Stomach (tissue), 9 donors: ENCODE measurements around the gene CNBD2. TPM values are rescaled to one million over a fixed set of nuclear protein-coding genes. Genes with fewer than 3 reads are reported as not detected.
"Not testable (repeated sequence)": the region's sequence is repeated elsewhere in the genome, so short reads cannot be mapped to it uniquely, and the experiment has no call there.

Experiments used
- DNase-seq, 2 donors: peaks; one replicate each; pipeline versions ENCODE4 v3.0.0 to v3.0.0-alpha.2; 2013 to 2019
- H3K27ac ChIP-seq, 5 donors: fragments of 200-600 bp in 4 of 5; sonication (generic) in 4 of 5; one replicate each; pipeline ENCODE4 v1.5.1; 2013 to 2019; ENCODE audit warnings: mild to moderate bottlenecking in 1 of 5, moderate library complexity in 1 of 5
- H3K27me3 ChIP-seq, 3 donors: fragments of 200-600 bp; sonication (generic); one replicate each; pipeline ENCODE4 v1.5.1; 2017 to 2019; ENCODE audit warnings: mixed run types in 1 of 3
- H3K36me3 ChIP-seq, 4 donors: fragments of 200-600 bp; sonication (generic); 1 replicate in 3 of 4; 2 replicates in 1 of 4; pipeline ENCODE4 v1.5.1; 2016 to 2019
- H3K4me1 ChIP-seq, 4 donors: fragments of 200-600 bp; sonication (generic); one replicate each; pipeline ENCODE4 v1.5.1; 2016 to 2019
- H3K4me3 ChIP-seq, 4 donors: fragments of 200-600 bp; sonication (generic) in 3 of 4; one replicate each; pipeline ENCODE4 v1.5.1; 2016 to 2019; ENCODE audit warnings: mild to moderate bottlenecking in 1 of 4
- H3K9me3 ChIP-seq, 4 donors: fragments of 200-600 bp; sonication (generic); one replicate each; pipeline ENCODE4 v1.5.1; 2016 to 2019
- EP300 ChIP-seq: sonication (generic); formaldehyde crosslinking; IDR thresholded peaks from one replicate; pipeline ENCODE4 v1.6.1; 2017; ENCODE audit warnings: antibody characterized with exemption
- POLR2A ChIP-seq, 4 donors: fragments of 450-650 bp; IDR thresholded peaks; one replicate each; pipeline ENCODE4 v1.6.1; 2016; ENCODE audit warnings: antibody characterized with exemption in 4 of 4, control low read depth in 2 of 4, mild to moderate bottlenecking in 1 of 4, moderate library complexity in 1 of 4
- POLR2AphosphoS5 ChIP-seq, 3 donors: sonication (generic); formaldehyde crosslinking; IDR thresholded peaks; one replicate each; pipeline ENCODE4 v1.6.1; 2016; ENCODE audit warnings: antibody characterized with exemption in 3 of 3
- WGBS, 5 donors: extraction: QIAGEN DNeasy Blood & Tissue Kit in 3 of 5; methylation state at CpG; one replicate each; pipeline versions ENCODE4 v1.1.5 to v1.1.7; 2013 to 2018; 5-methylcytosine and 5-hydroxymethylcytosine counted together
- intact Hi-C: fragments of 100-400 bp; cut with DNase I; formaldehyde crosslinking; loops from one replicate; pipeline ENCODE4 v1.15.1; 2023; ENCODE audit warnings: low total_unique reads
- polyA plus RNA-seq, 3 donors: library from polyadenylated mRNA; stranded (reverse); fragments of 200-250 nt; gene quantifications; one replicate each; pipeline ENCODE4 v1.2.3, GENCODE V29; 2013
- total RNA-seq, 5 donors: library from RNA; depleted of rRNA; stranded (reverse); fragments of >200 nt; gene quantifications; one replicate each; pipeline versions ENCODE4 v1.1.0 to v1.2.3, GENCODE V29; 2014 to 2016
- TF ChIP-seq, protein P1 (sequence below), 7 experiments: fragments of 450-650 bp in 4 of 7; fragments of 200-600 bp in 3 of 7; sonication (generic) in 3 of 7; IDR thresholded peaks; one replicate each; pipeline ENCODE4 v1.5.1; 2016 to 2019; ENCODE audit warnings: antibody characterized with exemption in 7 of 7, control low read depth in 2 of 7, mild to moderate bottlenecking in 1 of 7
- donor health status: healthy with polysubstance abuse.
- donor health status: Bipolar disorder and iron deficiency.
- donor health status: healthy.

The CNBD2 gene
- total and polyA plus RNA-seq, 8 donors = 1.8 to 66.0 (median 8.8) TPM; not detected in 1

DNA sequence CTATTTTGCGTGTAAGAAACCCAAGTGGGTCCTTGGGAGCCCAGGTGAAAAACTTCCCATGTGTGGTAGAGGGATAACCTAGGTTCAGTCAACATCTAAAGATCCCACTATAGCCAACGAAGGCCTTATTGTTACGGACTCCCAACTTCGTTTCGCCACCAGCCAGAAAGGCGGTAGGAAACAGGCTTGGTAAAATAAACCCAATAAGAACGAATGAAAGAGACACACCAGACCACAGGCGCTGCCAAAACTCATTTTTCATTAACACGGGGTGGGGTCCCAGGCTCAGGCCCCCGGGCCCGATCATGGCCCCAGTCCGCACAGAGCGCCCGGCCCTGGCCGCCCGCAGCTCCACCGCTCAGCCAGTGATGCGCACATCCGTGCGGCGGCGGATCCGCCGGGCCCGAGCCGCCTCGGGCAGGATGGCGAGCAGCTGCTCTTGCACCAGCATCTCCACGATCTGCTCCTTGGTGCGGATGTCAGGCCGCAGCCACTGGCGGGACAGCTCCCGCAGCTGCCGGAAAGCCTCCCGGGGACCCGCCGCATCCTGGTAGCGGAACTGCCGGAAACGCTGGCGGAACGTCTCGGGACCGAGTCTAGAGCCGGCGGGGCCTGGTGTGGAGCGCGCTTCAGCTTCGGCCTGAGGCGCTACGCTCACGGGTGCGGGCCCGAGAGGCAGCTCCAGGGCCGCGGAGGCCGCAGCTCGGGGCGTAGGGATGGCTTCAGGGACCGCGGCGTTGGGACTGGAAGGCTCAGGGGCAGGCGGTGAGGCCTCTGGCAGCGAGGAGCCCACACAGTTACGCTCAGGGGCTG is 14.8 kb upstream of the CNBD2 start:
- Histone ChIP-seq H3K27me3 (no peaks in the 10 kb centered on the region), H3K4me1 (peaks cover 23 to 36% (median 32%) of the 10 kb centered on the region in 4 donors), H3K4me3 (peak overlapping the region; percentile 81 to 97 (median 96)), H3K36me3 (peaks cover 0 to 13% (median 8%) of the 10 kb centered on the region in 4 donors), H3K27ac (peak overlapping the region; percentile 97 to 99 (median 98)), H3K9me3 (no peaks in the 10 kb centered on the region)
- whole genome bisulfite sequencing, 5 donors = 0 to 1% (median 1%) methylated on average over 27 to 65 of the region's 65 CpGs
- TF ChIP-seq, protein P1, sequence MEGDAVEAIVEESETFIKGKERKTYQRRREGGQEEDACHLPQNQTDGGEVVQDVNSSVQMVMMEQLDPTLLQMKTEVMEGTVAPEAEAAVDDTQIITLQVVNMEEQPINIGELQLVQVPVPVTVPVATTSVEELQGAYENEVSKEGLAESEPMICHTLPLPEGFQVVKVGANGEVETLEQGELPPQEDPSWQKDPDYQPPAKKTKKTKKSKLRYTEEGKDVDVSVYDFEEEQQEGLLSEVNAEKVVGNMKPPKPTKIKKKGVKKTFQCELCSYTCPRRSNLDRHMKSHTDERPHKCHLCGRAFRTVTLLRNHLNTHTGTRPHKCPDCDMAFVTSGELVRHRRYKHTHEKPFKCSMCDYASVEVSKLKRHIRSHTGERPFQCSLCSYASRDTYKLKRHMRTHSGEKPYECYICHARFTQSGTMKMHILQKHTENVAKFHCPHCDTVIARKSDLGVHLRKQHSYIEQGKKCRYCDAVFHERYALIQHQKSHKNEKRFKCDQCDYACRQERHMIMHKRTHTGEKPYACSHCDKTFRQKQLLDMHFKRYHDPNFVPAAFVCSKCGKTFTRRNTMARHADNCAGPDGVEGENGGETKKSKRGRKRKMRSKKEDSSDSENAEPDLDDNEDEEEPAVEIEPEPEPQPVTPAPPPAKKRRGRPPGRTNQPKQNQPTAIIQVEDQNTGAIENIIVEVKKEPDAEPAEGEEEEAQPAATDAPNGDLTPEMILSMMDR (IDR thresholded peaks at IDR 0.05) = no peak
- TF ChIP-seq POLR2A (IDR thresholded peaks at IDR 0.05) (no peak), EP300 (no peak), POLR2AphosphoS5 (IDR thresholded peaks at IDR 0.05) (peak in 1 of 3 donors; percentile 3)
- DNase-seq = peak; percentile 61 to 79
- intact Hi-C loops = no loop called here

DNA sequence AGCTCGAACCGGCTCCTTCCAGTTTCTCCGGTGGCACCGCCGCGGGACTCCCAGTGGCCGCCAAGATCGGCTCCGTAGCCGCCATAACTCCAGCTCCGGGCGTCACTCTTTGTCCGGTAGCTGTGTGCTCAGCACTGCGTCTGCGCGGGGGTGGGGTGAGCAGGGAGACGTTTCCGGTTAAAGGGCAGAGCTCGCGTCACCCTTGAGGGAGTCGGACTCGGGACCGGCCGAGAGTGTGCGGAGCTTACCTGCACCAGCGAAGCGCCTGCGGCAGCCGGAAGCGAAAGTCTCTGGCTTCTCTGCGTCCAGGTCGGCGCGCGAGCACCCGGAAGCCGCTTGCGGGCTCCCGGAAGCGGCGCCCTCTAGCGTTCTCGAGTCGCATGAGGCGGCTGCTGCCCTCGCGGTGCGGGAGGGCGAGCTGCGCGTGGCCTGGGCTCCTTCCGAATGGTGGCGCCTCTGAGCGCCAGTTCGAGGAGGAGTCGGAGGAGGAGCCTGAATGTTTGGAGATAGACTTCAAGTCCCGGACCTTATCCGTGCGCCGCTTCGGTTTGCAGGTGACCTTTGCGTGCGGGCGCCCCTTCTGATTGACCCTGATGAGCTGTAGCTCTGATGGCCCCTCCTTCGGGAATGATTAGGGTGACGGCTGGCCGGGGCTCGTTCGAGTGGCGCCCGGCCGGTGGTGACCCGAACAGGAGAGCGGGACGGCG is 14.0 kb upstream of the CNBD2 start, which contains the start of gene SCAND1:
Gene SCAND1 (minus strand): TSS at position 303 of the 707 bp plus-strand sequence. CDS start 218 bp downstream, at position 85.
- intact Hi-C loops = no loop called here
- Histone ChIP-seq H3K9me3 (no peaks in the 10 kb centered on the region), H3K36me3 (peaks cover 0 to 6% (median 4%) of the 10 kb centered on the region in 4 donors), H3K27ac (peak within 1 kb of the TSS; percentile 97 to 99 (median 98)), H3K27me3 (no peaks in the 10 kb centered on the region), H3K4me1 (peaks cover 23 to 36% (median 32%) of the 10 kb centered on the region in 4 donors), H3K4me3 (peak within 1 kb of the TSS; percentile 81 to 97 (median 96))
- DNase-seq = peak; percentile 96 to 99
- WGBS, 5 donors = 0 to 1% (median 0%) methylated on average over 18 to 76 of the region's 76 CpGs
- peak; percentile 59 to 93 (median 86) for TF ChIP-seq POLR2AphosphoS5 (IDR thresholded peaks at IDR 0.05)
- no peak for TF ChIP-seq EP300
- TF ChIP-seq, protein P1 (IDR thresholded peaks at IDR 0.05) = peak in 5 of 7 experiments; percentile 91 to 96 (median 95)
- TF ChIP-seq POLR2A (IDR thresholded peaks at IDR 0.05) = peak in 2 of 4 donors; percentile 60 to 66

DNA sequence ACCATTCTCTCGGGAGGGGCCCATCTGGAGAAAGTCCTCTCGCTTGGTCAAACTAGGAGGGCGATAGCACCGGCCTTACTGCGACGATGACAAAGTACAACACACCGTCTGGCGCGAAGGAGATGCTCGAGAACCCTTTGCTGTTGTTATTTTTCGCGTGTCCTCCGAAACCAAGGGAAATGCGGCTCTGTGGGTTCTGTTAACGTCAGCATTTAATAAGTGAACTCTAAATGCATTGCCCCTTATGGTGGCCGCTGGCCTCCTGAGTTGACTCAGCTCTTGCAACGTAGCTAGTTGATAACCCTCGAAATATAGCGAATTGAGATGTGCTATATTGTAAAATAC is 13.5 kb upstream of the CNBD2 start:
- no peaks in the 10 kb centered on the region for H3K27me3 ChIP-seq
- WGBS, 5 donors = 1 to 5% (median 1%) methylated on average over 9 to 19 of the region's 19 CpGs
- peak overlapping the region; percentile 81 to 97 (median 96) for H3K4me3 ChIP-seq
- H3K36me3 ChIP-seq = peaks cover 0 to 6% (median 2%) of the 10 kb centered on the region in 4 donors
- intact Hi-C loops = no loop called here
- TF ChIP-seq, protein P1 (IDR thresholded peaks at IDR 0.05) = no peak
- H3K27ac ChIP-seq = peak overlapping the region; percentile 97 to 99 (median 98)
- H3K4me1 ChIP-seq = peaks cover 23 to 36% (median 32%) of the 10 kb centered on the region in 4 donors
- H3K9me3 ChIP-seq = no peaks in the 10 kb centered on the region
- no peak for DNase-seq

DNA sequence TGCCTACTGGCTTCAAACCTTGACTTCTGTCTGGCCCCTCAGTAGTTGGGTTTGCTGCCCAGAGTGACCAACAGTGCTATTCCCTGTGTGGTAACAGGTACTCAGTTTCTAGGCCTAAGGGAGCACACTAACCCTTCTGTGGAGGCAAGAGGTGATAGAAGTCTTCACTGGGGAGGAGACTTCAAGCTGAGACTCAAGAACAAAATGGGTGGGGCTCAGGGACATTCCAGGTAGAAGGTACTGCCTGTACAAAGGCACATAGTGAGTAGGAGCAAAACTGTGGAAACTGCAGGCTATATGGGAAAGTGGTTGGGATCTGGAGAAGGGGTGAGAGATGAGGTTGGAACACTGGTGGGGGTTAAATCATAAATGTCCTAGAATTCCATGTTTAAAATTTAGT is 11.8 kb upstream of the CNBD2 start:
- Histone ChIP-seq H3K36me3 (peaks cover 0 to 6% (median 2%) of the 10 kb centered on the region in 4 donors), H3K4me1 (peaks cover 23 to 36% (median 31%) of the 10 kb centered on the region in 4 donors), H3K27ac (no peak overlapping the region), H3K27me3 (no peaks in the 10 kb centered on the region), H3K9me3 (no peaks in the 10 kb centered on the region), H3K4me3 (no peak overlapping the region)
- intact Hi-C loops = no loop called here
- TF ChIP-seq, protein P1 (IDR thresholded peaks at IDR 0.05) = no peak
- TF ChIP-seq POLR2AphosphoS5 (IDR thresholded peaks at IDR 0.05) = no peak
- DNase-seq = peak in 1 of 2 donors; percentile 36

DNA sequence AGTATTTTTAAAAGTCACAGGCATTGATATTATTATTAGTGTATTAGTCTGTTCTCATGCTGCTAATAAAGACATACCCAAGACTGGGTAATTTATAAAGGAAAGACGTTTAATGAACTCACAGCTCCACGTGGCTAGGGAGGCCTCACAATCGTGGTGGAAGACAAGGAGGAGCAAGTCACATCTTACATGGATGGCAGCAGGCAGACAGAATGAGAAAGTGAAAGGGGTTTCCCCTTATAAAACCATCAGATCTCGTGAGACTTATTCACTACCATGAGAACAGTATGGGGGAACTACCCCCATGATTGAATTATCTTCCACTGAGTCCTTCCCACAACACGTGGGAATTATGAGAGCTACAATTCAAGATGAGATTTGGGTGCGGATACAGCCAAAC is 9.1 kb upstream of the CNBD2 start:
- H3K27me3 ChIP-seq, H3K9me3 ChIP-seq, intact Hi-C loops, DNase-seq, H3K4me3 ChIP-seq, H3K36me3 ChIP-seq, H3K27ac ChIP-seq: not testable (repeated sequence)
- peaks cover 7 to 15% (median 12%) of the 10 kb centered on the region in 4 donors for H3K4me1 ChIP-seq
- 77 to 85% (median 83%) methylated on average over 6 of the region's 6 CpGs for WGBS, 5 donors
